Activated naive CD8-positive, alpha-beta T cell treated with anti-CD3 and anti-CD28 coated beads, Interleukin-2, amount 50 U/mL, for 24 hours (primary cell): ENCODE results near the gene LMX1B.

Source experiments
- ATAC-seq: fragments of 150-1000 bp; cut with Tn5 transposase; one replicate; pipeline ENCODE4 v1.10.0; 2021
- DNase-seq: peaks from one replicate; pipeline ENCODE4 v3.0.0; 2021
- H3K27ac Mint-ChIP-seq: one replicate; pipeline ENCODE4 v1.8.0; 2021; ENCODE audit warnings: mild to moderate bottlenecking, mixed read lengths
- H3K27me3 Mint-ChIP-seq: one replicate; pipeline ENCODE4 v1.8.0; 2021; ENCODE audit warnings: mixed read lengths
- H3K36me3 Mint-ChIP-seq: one replicate; pipeline ENCODE4 v1.8.0; 2021; ENCODE audit warnings: low read depth, mixed read lengths
- H3K4me1 Mint-ChIP-seq: one replicate; pipeline ENCODE4 v1.8.0; 2021; ENCODE audit warnings: mixed read lengths
- H3K4me3 Mint-ChIP-seq: one replicate; pipeline ENCODE4 v1.8.0; 2021; ENCODE audit warnings: mild to moderate bottlenecking, moderate library complexity, mixed read lengths
- H3K9me3 Mint-ChIP-seq: one replicate; pipeline ENCODE4 v1.8.0; 2021; ENCODE audit warnings: mixed read lengths

Gene LMX1B

GRCh38 chr9:126619361-126620135, 5.8 kb downstream of the LMX1B start:
- no peak overlapping the region for H3K4me3 Mint-ChIP-seq
- H3K27me3 Mint-ChIP-seq, result peaks cover 87% of the 10 kb centered on the region
- H3K4me1 Mint-ChIP-seq, result peaks cover 10% of the 10 kb centered on the region
- no peak overlapping the region for H3K27ac Mint-ChIP-seq
- no peaks in the 10 kb centered on the region for H3K9me3 Mint-ChIP-seq
- ATAC-seq, result no peak
- DNase-seq, result no peak
- H3K36me3 Mint-ChIP-seq, result no peaks in the 10 kb centered on the region

- no peak overlapping the region for H3K4me3 Mint-ChIP-seq
- no peak for ATAC-seq
- no peaks in the 10 kb centered on the region for H3K9me3 Mint-ChIP-seq
- no peak for DNase-seq
- no peaks in the 10 kb centered on the region for H3K36me3 Mint-ChIP-seq
- peaks cover 10% of the 10 kb centered on the region for H3K4me1 Mint-ChIP-seq
- H3K27me3 Mint-ChIP-seq, result peaks cover 89% of the 10 kb centered on the region
- H3K27ac Mint-ChIP-seq, result no peak overlapping the region
Measured at GRCh38 chr9:126620478-126620877, 6.8 kb downstream of the LMX1B start.

- H3K36me3 Mint-ChIP-seq, result no peaks in the 10 kb centered on the region
- H3K27me3 Mint-ChIP-seq, result peaks cover 90% of the 10 kb centered on the region
- no peaks in the 10 kb centered on the region for H3K9me3 Mint-ChIP-seq
- ATAC-seq (no peak), DNase-seq (no peak)
- no peak overlapping the region for H3K4me3 Mint-ChIP-seq
- no peak overlapping the region for H3K27ac Mint-ChIP-seq
- peaks cover 14% of the 10 kb centered on the region for H3K4me1 Mint-ChIP-seq
Measured at GRCh38 chr9:126621061-126621918, 7.6 kb downstream of the LMX1B start.

- H3K4me1 Mint-ChIP-seq, result peaks cover 17% of the 10 kb centered on the region
- H3K36me3 Mint-ChIP-seq, result no peaks in the 10 kb centered on the region
- H3K4me3 Mint-ChIP-seq, result no peak overlapping the region
- DNase-seq (no peak), ATAC-seq (no peak)
- peaks cover 86% of the 10 kb centered on the region for H3K27me3 Mint-ChIP-seq
- no peak overlapping the region for H3K27ac Mint-ChIP-seq
- H3K9me3 Mint-ChIP-seq, result no peaks in the 10 kb centered on the region
Measured at GRCh38 chr9:126621919-126622735, 8.4 kb downstream of the LMX1B start.

GRCh38 chr9:126623314-126623666, 9.6 kb downstream of the LMX1B start:
- no peak overlapping the region for H3K27ac Mint-ChIP-seq
- DNase-seq (no peak), ATAC-seq (no peak)
- no peaks in the 10 kb centered on the region for H3K36me3 Mint-ChIP-seq
- H3K4me3 Mint-ChIP-seq, result no peak overlapping the region
- H3K27me3 Mint-ChIP-seq, result peaks cover 88% of the 10 kb centered on the region
- peaks cover 14% of the 10 kb centered on the region for H3K4me1 Mint-ChIP-seq
- no peaks in the 10 kb centered on the region for H3K9me3 Mint-ChIP-seq

- no peaks in the 10 kb centered on the region for H3K36me3 Mint-ChIP-seq
- H3K4me1 Mint-ChIP-seq, result peaks cover 10% of the 10 kb centered on the region
- no peak overlapping the region for H3K27ac Mint-ChIP-seq
- no peak overlapping the region for H3K4me3 Mint-ChIP-seq
- no peaks in the 10 kb centered on the region for H3K9me3 Mint-ChIP-seq
- peaks cover 90% of the 10 kb centered on the region for H3K27me3 Mint-ChIP-seq
- DNase-seq, result no peak
- no peak for ATAC-seq
Measured at GRCh38 chr9:126623667-126624478, 10.1 kb downstream of the LMX1B start.

GRCh38 chr9:126624479-126624826, 10.7 kb downstream of the LMX1B start:
- ATAC-seq (no peak), DNase-seq (no peak)
- Mint-ChIP-seq H3K27ac (no peak overlapping the region), H3K9me3 (no peaks in the 10 kb centered on the region), H3K4me3 (no peak overlapping the region), H3K4me1 (peaks cover 10% of the 10 kb centered on the region), H3K36me3 (no peaks in the 10 kb centered on the region), H3K27me3 (peaks cover 91% of the 10 kb centered on the region)

GRCh38 chr9:126624912-126625311, 11.2 kb downstream of the LMX1B start:
- H3K4me3 Mint-ChIP-seq, result no peak overlapping the region
- H3K27ac Mint-ChIP-seq, result no peak overlapping the region
- ATAC-seq, result no peak
- peaks cover 90% of the 10 kb centered on the region for H3K27me3 Mint-ChIP-seq
- H3K4me1 Mint-ChIP-seq, result peaks cover 10% of the 10 kb centered on the region
- no peaks in the 10 kb centered on the region for H3K9me3 Mint-ChIP-seq
- H3K36me3 Mint-ChIP-seq, result no peaks in the 10 kb centered on the region
- no peak for DNase-seq

- H3K36me3 Mint-ChIP-seq, result no peaks in the 10 kb centered on the region
Measured at GRCh38 chr9:126625329-126626126, 11.8 kb downstream of the LMX1B start.

GRCh38 chr9:126626127-126626925, 12.6 kb downstream of the LMX1B start:
- Mint-ChIP-seq H3K4me1 (peaks cover 10% of the 10 kb centered on the region), H3K4me3 (peak overlapping the region; percentile 60), H3K27ac (no peak overlapping the region), H3K27me3 (peaks cover 82% of the 10 kb centered on the region), H3K9me3 (no peaks in the 10 kb centered on the region), H3K36me3 (no peaks in the 10 kb centered on the region)
- DNase-seq (no peak), ATAC-seq (no peak)

More at GRCh38 chr9:126625329-126626126, 11.8 kb downstream of the LMX1B start:
- no peaks in the 10 kb centered on the region for H3K9me3 Mint-ChIP-seq
- peaks cover 10% of the 10 kb centered on the region for H3K4me1 Mint-ChIP-seq
- peaks cover 89% of the 10 kb centered on the region for H3K27me3 Mint-ChIP-seq
- no peak overlapping the region for H3K27ac Mint-ChIP-seq
- DNase-seq (no peak), ATAC-seq (no peak)
- H3K4me3 Mint-ChIP-seq, result peak overlapping the region; percentile 60

- Mint-ChIP-seq H3K27me3 (peaks cover 77% of the 10 kb centered on the region), H3K4me1 (peaks cover 10% of the 10 kb centered on the region), H3K27ac (no peak overlapping the region), H3K9me3 (no peaks in the 10 kb centered on the region), H3K4me3 (no peak overlapping the region), H3K36me3 (no peaks in the 10 kb centered on the region)
- DNase-seq, result no peak
- ATAC-seq, result no peak
Measured at GRCh38 chr9:126626926-126627233, 13.2 kb downstream of the LMX1B start.

GRCh38 chr9:126628146-126628545, 14.4 kb downstream of the LMX1B start:
- H3K27ac Mint-ChIP-seq, result no peak overlapping the region
- H3K4me3 Mint-ChIP-seq, result no peak overlapping the region
- H3K36me3 Mint-ChIP-seq, result no peaks in the 10 kb centered on the region
- H3K4me1 Mint-ChIP-seq, result peaks cover 10% of the 10 kb centered on the region
- ATAC-seq (no peak), DNase-seq (no peak)
- peaks cover 74% of the 10 kb centered on the region for H3K27me3 Mint-ChIP-seq
- no peaks in the 10 kb centered on the region for H3K9me3 Mint-ChIP-seq
